22Rv1 (cell line): ENCODE data around the gene EVI5.

Experiments used
- H3K27ac ChIP-seq: fragments of 450-650 bp; 2 replicates; pipeline ENCODE4 v1.5.1; 2017
- ZFX ChIP-seq: fragments of 450-650 bp; IDR thresholded peaks from 2 replicates; pipeline ENCODE4 v1.6.1; 2017; ENCODE audit warnings: antibody characterized with exemption, borderline replicate concordance
- TF ChIP-seq, protein P1 (sequence below): fragments of 450-650 bp; IDR thresholded peaks from 2 replicates; pipeline ENCODE4 v1.5.1; 2017; ENCODE audit warnings: mild to moderate bottlenecking

EVI5 gene

GRCh38 chr1:92756537-92756936 lies 28.4 kb downstream of the EVI5 start:
- no peak overlapping the region for H3K27ac ChIP-seq
- TF ChIP-seq, protein P1, sequence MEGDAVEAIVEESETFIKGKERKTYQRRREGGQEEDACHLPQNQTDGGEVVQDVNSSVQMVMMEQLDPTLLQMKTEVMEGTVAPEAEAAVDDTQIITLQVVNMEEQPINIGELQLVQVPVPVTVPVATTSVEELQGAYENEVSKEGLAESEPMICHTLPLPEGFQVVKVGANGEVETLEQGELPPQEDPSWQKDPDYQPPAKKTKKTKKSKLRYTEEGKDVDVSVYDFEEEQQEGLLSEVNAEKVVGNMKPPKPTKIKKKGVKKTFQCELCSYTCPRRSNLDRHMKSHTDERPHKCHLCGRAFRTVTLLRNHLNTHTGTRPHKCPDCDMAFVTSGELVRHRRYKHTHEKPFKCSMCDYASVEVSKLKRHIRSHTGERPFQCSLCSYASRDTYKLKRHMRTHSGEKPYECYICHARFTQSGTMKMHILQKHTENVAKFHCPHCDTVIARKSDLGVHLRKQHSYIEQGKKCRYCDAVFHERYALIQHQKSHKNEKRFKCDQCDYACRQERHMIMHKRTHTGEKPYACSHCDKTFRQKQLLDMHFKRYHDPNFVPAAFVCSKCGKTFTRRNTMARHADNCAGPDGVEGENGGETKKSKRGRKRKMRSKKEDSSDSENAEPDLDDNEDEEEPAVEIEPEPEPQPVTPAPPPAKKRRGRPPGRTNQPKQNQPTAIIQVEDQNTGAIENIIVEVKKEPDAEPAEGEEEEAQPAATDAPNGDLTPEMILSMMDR = no peak
- TF ChIP-seq ZFX = no peak

GRCh38 chr1:92755541-92756461 lies 29.1 kb downstream of the EVI5 start:
- H3K27ac ChIP-seq = no peak overlapping the region
- no peak for TF ChIP-seq ZFX

DNA sequence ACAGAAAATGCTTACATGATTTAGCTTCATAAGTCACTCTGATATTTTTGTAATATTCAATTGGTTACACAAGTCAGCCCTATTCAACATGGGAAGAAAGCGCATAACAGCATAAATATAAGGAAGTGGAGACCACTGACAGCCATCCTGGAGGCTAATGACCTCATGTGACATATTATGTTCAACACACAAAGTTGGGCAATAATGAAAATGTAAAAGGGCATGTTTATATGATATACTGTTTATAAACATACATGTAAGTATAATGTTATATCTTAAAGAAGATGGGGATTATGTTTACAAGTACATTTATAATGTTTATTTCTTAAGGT lies 30.2 kb downstream of the EVI5 start:
- H3K27ac ChIP-seq = no peak overlapping the region
- TF ChIP-seq, protein P1 = no peak
- TF ChIP-seq ZFX = no peak

DNA sequence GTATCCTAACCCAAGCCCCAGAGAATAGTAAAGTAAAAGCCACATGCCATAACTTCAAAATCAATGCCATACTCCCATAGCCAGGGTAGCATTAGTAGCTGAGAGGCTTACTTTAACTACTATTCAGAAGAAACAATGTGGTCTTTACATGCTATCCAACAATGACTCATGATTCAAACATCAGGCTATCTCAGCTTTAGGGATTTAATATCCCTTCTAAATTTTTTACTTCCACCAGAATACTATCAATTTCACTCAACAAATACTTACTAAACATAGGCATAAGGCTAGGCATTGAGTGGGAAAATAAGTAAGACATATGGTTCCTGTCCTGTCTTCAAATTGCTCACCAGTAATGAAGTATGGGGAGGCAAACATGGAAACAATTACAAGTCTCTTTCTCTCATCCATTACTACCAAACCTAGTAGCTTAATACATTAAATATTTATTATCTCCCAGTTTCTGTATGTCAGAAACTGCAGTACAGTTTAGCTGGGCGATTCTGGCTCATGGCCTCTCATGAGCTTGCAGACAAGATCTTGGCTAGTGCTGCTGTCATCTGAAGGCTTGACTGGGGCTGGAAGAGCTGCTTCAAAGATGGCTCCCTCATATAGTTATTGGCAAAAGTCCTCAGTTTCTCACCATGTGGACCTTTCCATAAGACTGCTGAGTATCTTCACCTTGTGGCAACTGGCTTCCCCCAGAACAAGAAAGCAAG lies 30.7 kb downstream of the EVI5 start:
- no peak overlapping the region for H3K27ac ChIP-seq
- TF ChIP-seq ZFX = no peak
- TF ChIP-seq, protein P1 = no peak

- TF ChIP-seq, protein P1 = no peak
- no peak for TF ChIP-seq ZFX
- H3K27ac ChIP-seq = no peak overlapping the region
These were observed 32.2 kb downstream of the EVI5 start for GRCh38 chr1:92752719-92753118.

GRCh38 chr1:92749024-92749634 lies 35.8 kb downstream of the EVI5 start:
- H3K27ac ChIP-seq = no peak overlapping the region
- TF ChIP-seq ZFX = no peak
- TF ChIP-seq, protein P1 = peak; percentile 96

- TF ChIP-seq, protein P1 = no peak
- no peak for TF ChIP-seq ZFX
- H3K27ac ChIP-seq = no peak overlapping the region
These were observed 36.8 kb downstream of the EVI5 start for GRCh38 chr1:92748138-92748537.
